Amygdala (tissue), 56 donors: ENCODE data around the gene VAMP5.
A peak's percentile ranks its signal among the peaks of the same experiment; 100 is the strongest.
"Not testable (repeated sequence)": the region's sequence is repeated elsewhere in the genome, so short reads cannot be mapped to it uniquely, and the experiment has no call there.

Experiments
- DNase-seq, 56 donors: peaks; one replicate each; lab custom pipeline; 2025; lab: John Stamatoyannopoulos, UW

Gene VAMP5

GRCh38 chr2:85549826-85550225, 34.4 kb upstream of the VAMP5 start:
- DNase-seq: no peak

GRCh38 chr2:85550486-85550885, 33.7 kb upstream of the VAMP5 start:
- peak in 4 of 56 donors; percentile 9 to 17 (median 14) for DNase-seq

- DNase-seq: peak in 53 of 56 donors; percentile 10 to 88 (median 55)
Observed at GRCh38 chr2:85551698-85552678, 32.2 kb upstream of the VAMP5 start.

GRCh38 chr2:85553184-85553583, 31.0 kb upstream of the VAMP5 start:
- DNase-seq: no peak

GRCh38 chr2:85554980-85555612, 29.1 kb upstream of the VAMP5 start:
- DNase-seq: no peak

- no peak for DNase-seq
Observed at GRCh38 chr2:85557130-85557529, 27.1 kb upstream of the VAMP5 start.

GRCh38 chr2:85558160-85558559, 26.1 kb upstream of the VAMP5 start:
- no peak for DNase-seq

- DNase-seq: not testable (repeated sequence)
Observed at GRCh38 chr2:85560403-85560726, 23.9 kb upstream of the VAMP5 start.

GRCh38 chr2:85560812-85561279, 23.4 kb upstream of the VAMP5 start:
- no peak for DNase-seq

- DNase-seq: peak; percentile 51 to 94 (median 88)
Observed at GRCh38 chr2:85561280-85562212, 22.7 kb upstream of the VAMP5 start, which contains the start of gene GGCX. Gene GGCX, minus strand, starts transcription at chr2:85561493. Its CDS starts 65 bp downstream, at chr2:85561428.

GRCh38 chr2:85564144-85564563, 20.1 kb upstream of the VAMP5 start:
- DNase-seq: no peak

- DNase-seq: no peak
Observed at GRCh38 chr2:85566265-85566664, 18.0 kb upstream of the VAMP5 start.

- no peak for DNase-seq
Observed at GRCh38 chr2:85575739-85576138, 8.5 kb upstream of the VAMP5 start.

- no peak for DNase-seq
Observed at GRCh38 chr2:85577063-85577385, 7.2 kb upstream of the VAMP5 start.

GRCh38 chr2:85577386-85578242, 6.6 kb upstream of the VAMP5 start, which contains the start of gene VAMP8:
Gene VAMP8, plus strand, starts transcription at chr2:85577586. Its CDS starts 61 bp downstream, at chr2:85577647.
- no peak for DNase-seq

GRCh38 chr2:85578243-85579180, 5.7 kb upstream of the VAMP5 start:
- DNase-seq: peak in 5 of 56 donors; percentile 9 to 25 (median 18)

GRCh38 chr2:85579266-85579935, 4.8 kb upstream of the VAMP5 start:
- DNase-seq: peak in 1 of 56 donors; percentile 20

- no peak for DNase-seq
Observed at GRCh38 chr2:85580206-85580605, 4.0 kb upstream of the VAMP5 start.
